Tibial nerve (tissue), 4 donors: Measurements from ENCODE around the gene FMNL2.

Source experiments
- CTCF ChIP-seq, 5 experiments: fragments of 200-600 bp in 3 of 5; fragments of 450-650 bp in 2 of 5; sonication (generic) in 3 of 5; IDR thresholded peaks; one replicate each; pipeline ENCODE4 v1.5.1; 2016 to 2019; ENCODE audit warnings: antibody characterized with exemption in 5 of 5, mild to moderate bottlenecking in 3 of 5, moderate library complexity in 2 of 5
- EP300 ChIP-seq, 2 donors: sonication (generic); formaldehyde crosslinking; IDR thresholded peaks; one replicate each; pipeline ENCODE4 v1.6.1; 2017; ENCODE audit warnings: antibody characterized with exemption in 2 of 2, mild to moderate bottlenecking in 1 of 2

DNA sequence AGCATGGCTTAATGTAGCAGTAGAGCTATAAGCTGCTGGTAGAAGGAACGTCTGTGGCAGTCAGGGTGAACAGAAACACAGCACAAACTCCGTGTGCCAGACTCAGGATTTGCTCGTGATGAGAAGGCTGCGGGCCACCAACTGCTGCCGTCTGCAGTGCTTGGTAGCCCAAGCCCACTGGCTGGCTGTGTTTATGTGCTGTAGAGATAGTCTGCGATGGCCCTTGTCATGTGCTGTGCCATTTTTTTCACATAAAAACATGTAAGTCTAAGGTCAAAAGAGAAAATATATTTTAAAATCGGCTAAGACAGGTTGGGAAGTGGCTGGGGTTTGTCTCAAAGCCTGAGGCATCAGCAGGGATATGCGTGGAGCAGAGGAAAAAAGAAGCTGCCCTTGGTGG is 303.6 kb downstream of the FMNL2 start:
- TF ChIP-seq CTCF (IDR thresholded peaks at IDR 0.05) = no peak
- TF ChIP-seq EP300 (IDR thresholded peaks at IDR 0.05) = no peak
